COR-L47 (cell line): Measurements from ENCODE around the gene GPR153.
"Not testable (repeated sequence)": the region's sequence is repeated elsewhere in the genome, so short reads cannot be mapped to it uniquely, and the experiment has no call there.

Source experiments
- DNase-seq: peaks from one replicate; lab custom pipeline; 2025; lab: John Stamatoyannopoulos, UW

Gene GPR153

DNA sequence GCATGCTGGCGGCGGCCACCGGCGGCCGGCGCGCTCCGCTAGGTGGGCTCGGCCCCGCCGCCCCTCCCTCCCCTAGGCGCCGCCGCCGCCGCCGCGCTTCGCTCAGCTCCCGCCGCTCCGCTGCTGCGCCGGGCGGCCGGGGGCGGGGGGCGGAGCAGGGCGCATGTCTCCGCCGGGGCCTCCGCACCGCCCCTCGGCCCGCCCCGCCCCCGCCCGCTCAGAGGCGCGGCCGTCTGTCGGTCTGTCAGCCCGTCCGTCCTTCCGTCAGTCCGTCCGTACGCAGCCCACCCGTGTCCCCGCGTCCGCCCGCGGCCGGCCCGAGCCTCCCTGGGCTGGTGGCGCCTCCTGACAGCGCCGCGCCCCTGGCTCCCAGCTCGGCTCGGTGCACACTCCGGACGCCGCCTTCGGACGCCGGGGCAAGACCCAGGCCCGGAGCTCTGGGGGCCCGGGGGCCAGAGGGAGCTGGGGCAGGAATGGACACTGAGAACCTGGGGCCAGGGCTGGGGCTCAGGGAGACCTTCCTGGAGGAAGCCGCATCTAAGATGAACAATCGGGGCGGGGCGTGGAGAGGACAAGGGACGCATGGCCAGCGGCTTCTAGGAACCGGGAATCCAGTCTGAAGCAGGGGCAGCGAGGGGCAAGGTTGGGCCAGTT lies at the start of gene GPR153:
TSS of gene GPR153 (minus strand) at position 138 of the 654 bp plus-strand sequence. CDS start 6,193 bp downstream, outside the sequence.
- no peak for DNase-seq

DNA sequence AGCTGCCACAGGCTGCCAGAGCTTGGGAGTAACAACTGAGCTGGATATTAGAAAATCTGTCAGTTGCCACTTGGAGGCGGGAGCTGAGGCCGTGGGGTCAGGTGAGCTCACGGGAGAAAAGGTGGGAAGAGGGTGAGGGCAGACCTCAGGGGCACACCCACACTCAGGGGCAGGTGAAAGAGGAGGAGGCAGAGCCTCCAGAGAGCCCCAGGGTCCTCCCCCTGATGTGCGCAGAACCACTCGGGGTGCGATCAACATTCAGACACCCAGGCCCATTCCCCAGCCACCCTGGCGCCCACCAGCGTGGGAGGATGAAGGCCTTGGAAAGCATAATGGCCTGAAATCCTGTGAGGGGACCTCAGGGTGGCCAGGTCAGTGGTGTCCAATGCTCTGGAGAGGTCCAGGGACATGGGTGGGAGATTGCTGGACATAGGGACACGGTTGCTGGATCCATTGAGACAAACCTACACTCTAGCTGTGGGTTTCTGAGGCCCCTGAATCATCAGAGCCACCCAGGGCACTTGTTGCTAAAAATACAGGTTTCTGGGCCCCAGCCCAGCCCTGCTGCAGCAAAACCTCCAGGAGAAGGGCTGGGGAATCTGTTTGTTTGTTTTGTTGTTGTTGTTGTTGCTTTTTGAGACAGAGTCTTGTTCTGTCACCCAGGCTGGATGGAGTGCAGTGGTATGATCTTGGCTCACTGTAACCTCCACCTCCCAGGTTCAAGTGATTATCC lies 49.4 kb upstream of the GPR153 start:
- DNase-seq = no peak

DNA sequence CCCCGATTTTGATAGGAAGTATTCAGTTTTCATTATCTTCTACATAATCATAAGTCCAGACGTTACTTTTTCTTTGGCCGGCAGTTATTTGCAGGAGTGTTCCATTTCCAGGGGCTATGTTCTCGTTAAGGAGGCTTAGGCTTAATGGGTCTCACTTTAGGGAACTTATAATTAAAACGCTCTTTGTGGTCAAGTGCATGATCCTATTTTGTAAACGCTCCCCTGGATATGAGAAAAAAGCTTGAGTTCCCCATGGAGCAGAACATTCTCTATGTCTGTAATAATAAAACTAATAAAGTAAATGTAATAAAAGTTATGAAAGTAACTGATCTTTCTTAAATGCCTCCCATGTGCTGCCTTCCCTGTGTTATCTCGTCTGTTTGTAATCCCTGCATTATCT lies 48.7 kb upstream of the GPR153 start:
- DNase-seq = no peak

- DNase-seq = no peak
These were observed 47.6 kb upstream of the GPR153 start for GRCh38 chr1:6308449-6308848.

DNA sequence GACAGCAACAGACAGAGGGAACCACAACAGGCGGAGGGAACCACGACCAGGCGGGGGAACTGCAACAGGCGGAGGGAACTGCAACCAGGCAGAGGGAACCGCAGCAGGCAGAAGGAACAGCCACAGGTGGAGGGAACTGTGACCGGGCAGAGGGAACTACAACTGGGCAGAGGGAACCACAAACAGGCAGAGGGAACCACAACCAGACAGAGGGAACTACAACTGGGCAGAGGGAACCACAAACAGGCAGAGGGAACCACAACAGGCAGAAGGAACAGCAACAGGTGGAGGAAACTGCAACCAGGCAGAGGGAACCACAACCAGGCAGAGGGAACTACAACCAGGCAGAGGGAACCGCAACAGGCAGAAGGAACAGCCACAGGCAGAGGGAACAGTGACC lies 46.8 kb upstream of the GPR153 start:
- not testable (repeated sequence) for DNase-seq

- no peak for DNase-seq
These were observed 46.2 kb upstream of the GPR153 start for GRCh38 chr1:6307099-6307498.

DNA sequence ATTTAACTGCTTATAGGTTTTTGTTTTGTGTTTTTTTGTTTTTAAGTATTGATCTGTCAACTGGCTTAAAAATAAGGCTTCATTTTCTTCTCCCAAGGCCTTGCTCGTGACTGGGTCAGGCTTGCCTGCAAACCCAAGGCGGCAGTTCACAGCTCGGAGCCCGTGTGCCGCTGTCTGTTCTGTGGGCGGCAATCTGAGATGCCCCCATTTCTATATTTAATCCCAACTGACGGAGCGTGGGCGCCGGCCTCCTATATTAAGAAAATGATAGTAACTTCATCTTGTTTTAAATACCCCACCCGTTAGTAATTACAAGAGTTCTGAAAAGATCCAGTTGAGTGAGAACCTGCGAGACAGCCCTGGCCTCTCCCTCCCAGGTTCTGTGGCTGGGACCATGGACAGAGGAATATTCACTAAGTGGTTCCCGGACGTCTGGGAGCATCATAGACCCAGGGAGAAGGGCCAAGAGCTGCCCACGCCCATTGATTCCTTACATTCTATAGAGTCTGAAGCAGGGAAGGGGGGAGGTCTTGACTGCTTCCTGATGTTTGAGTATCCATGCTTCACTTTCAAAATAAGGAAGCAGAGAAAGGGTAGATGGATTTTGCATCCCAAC lies 42.6 kb upstream of the GPR153 start:
- no peak for DNase-seq

- DNase-seq = no peak
These were observed 41.7 kb upstream of the GPR153 start for GRCh38 chr1:6302568-6302967.

DNA sequence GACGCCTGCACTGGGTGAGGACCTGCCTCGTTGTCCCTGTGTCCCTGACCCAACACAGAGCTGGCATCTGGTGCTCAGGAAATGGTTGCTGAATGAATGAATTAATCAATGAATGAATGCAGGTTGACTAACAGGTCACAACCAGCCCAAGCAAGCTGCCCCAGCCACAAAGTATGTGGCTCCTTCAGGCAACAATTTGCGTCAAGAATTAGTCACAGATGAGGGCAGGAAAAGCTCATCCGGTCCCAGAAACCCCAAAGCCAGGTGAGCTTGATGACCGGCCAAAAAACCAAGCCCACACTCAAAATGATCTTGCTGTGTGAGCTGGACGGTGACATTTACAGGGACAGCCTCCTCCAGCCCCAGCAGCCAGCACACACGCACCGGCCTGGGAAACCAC lies 40.6 kb upstream of the GPR153 start:
- no peak for DNase-seq

DNA sequence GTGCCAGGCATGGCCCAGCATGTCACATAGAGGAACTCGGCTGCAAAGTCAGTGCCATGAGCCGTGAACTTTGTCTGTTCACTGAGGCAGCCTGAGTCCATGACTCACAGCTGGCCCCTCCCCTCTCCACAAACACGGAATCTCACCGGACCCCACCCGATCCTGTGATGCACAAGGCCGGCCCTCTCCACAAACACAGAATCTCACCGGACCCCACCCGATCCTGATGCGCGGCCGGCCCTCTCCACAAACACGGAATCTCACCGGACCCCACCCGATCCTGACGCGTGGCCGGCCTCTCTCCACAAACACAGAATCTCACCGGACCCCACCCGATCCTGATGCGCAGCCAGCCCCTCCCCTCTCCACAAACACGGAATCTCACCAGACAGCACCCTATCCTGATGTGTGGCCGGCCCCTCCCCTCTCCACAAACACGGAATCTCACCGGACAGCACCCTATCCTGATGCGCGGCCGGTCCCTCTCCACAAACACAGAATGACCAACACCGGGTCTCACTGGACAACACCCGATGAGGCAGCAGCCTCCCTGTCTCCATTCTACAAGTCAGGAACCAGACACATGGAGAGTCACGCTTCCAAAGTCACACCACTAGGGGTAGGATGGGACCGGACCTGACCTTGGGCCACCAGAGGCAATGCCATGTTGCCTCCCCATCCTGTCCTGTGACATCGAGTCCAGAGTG lies 39.6 kb upstream of the GPR153 start:
- DNase-seq = no peak

GRCh38 chr1:6299557-6300165 lies 38.8 kb upstream of the GPR153 start:
- DNase-seq = no peak

- DNase-seq = no peak
These were observed 38.1 kb upstream of the GPR153 start for GRCh38 chr1:6298940-6299465.

GRCh38 chr1:6298530-6298929 lies 37.6 kb upstream of the GPR153 start:
- no peak for DNase-seq

DNA sequence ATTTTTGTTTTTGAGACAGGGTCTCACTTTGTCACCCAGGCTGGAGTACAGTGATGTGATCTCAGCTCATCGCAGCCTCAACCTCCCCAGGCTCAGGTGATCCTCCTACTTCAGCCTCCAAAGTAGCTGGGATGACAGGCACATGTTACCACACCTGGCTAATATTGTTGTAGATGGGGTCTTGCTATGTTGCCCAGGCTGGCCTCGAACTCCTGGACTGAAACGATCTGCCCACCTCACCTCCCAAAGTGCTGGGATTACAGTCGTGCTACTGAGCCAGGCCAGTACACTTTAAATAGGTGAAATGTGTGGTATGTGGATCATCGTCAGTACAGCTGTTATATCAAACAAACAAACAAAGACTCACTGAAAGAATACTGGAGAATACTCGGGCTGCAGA lies 35.0 kb upstream of the GPR153 start:
- DNase-seq = no peak

DNA sequence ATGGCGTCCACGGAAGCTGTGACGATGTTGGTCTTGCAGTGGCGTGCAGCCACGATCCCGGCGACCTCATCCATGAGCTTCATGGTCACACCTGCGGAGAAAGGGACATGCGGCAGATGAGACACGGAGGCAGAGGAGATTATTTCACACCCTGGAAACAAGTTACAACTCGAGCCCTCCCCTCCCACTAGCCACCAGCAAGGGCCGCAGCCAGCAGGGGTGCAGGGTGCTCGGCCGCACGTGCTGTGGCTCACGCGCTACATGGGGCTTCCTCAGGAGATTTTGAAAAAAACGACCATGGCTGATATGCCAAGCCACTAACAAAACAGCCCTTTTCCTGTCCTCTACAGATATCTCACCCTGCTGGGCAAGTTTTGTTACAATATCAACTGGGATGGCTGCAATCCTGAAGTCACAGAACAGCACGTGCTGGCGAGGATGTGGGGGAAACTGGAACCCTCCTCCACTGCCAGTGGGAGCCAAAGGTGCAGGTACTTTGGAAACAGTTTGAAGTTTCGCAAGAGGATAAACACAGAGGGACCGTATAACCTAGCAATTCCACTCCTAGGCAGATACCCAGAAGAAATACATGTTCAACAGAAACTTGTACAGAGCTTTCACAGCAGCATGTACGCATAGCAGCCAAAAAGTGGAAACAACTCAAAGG lies 34.1 kb upstream of the GPR153 start:
- DNase-seq = no peak

GRCh38 chr1:6294080-6294889 lies 33.4 kb upstream of the GPR153 start:
- no peak for DNase-seq

- no peak for DNase-seq
These were observed 31.2 kb upstream of the GPR153 start for GRCh38 chr1:6292102-6292501.

GRCh38 chr1:6288665-6289064 lies 27.8 kb upstream of the GPR153 start:
- DNase-seq = no peak

GRCh38 chr1:6288026-6288425 lies 27.1 kb upstream of the GPR153 start:
- DNase-seq = no peak

- DNase-seq = no peak
These were observed 26.6 kb upstream of the GPR153 start for GRCh38 chr1:6287431-6287886.
